Measurements from ENCODE around the gene ARHGEF11. TPM values are rescaled to one million over a fixed set of nuclear protein-coding genes. Genes with fewer than 3 reads are reported as not detected.
"Not testable (repeated sequence)": the region's sequence is repeated elsewhere in the genome, so short reads cannot be mapped to it uniquely, and the experiment has no call there.

ARHGEF11 gene
- total RNA-seq, 1 experiment from 2014 or later, result 41.1 TPM

DNA sequence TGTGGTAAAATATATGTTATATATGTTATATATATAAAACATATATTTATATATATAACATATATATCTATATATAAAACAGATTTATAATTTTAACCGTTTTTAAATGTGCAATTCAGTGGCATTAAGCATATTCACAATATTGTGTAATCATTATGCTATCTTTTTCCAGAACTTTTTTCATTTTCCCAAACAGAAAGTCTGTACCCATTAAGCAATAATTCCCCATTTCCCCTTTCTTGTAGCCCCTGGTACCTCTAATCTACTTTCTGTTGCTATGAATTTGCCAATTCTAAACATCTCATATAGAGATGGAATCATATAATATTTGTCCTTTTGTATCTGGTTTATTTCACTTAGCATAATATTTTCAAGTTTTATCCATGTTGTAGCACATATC lies 10.7 kb upstream of the ARHGEF11 start:
- WGBS (ENCODE audit: extremely low coverage, insufficient read length, low lambda C conversion rate), result no CpG with 5 or more reads among the region's 1 CpG
- Mint-ChIP-seq H3K4me1 (peaks cover 0 to under 1% of the 10 kb centered on the region in 2 experiments; a peak in 2 of 4 replicates), H3K36me3 (ENCODE audit: insufficient read depth in 1 of 3, low read depth in 3 of 3) (peaks cover 0 to 10% (median 4%) of the 10 kb centered on the region in 3 experiments; a peak in 4 of 7 replicates), H3K27ac (no peak overlapping the region), H3K27me3 (ENCODE audit: low read depth) (peaks cover 11% of the 10 kb centered on the region), H3K4me3 (no peak overlapping the region), H3K9me3 (peaks cover 10 to 11% of the 10 kb centered on the region in 2 experiments)
- Histone ChIP-seq H3K23ac (ENCODE audit: insufficient read length, low read depth, low read length) (no peak overlapping the region), H3K9me3 (ENCODE audit: control insufficient read depth, low read depth, low read length) (no peaks in the 10 kb centered on the region), H3K27ac (ENCODE audit: insufficient read length, low read depth, low read length) (no peak overlapping the region), H4K5ac (ENCODE audit: insufficient read length, low read depth, low read length) (no peak overlapping the region), H2AFZ (ENCODE audit: low read length) (no peak overlapping the region), H3K4me2 (ENCODE audit: insufficient read depth, insufficient read length, low read length) (no peak overlapping the region), H2BK5ac (ENCODE audit: insufficient read length, low read length) (no peak overlapping the region), H3K23me2 (ENCODE audit: insufficient read length, low read depth, low read length, poor library complexity, severe bottlenecking) (no peaks in the 10 kb centered on the region), H3K4ac (ENCODE audit: low read depth, low read length) (no peak overlapping the region), H2AK5ac (ENCODE audit: insufficient read length, low read length) (no peak overlapping the region), H3K79me1 (ENCODE audit: insufficient read depth, low read depth, low read length, poor library complexity, severe bottlenecking) (no peaks in the 10 kb centered on the region), H2BK20ac (ENCODE audit: low read depth, low read length, poor library complexity, severe bottlenecking) (no peak overlapping the region), H2BK12ac (ENCODE audit: insufficient read length, low read depth, low read length) (no peak overlapping the region), H3K79me2 (ENCODE audit: insufficient read depth, low read length) (no peaks in the 10 kb centered on the region), H3K56ac (ENCODE audit: insufficient read length, low read depth, low read length) (no peak overlapping the region), H3K27me3 (ENCODE audit: insufficient read depth, low read length) (no peaks in the 10 kb centered on the region), H2BK15ac (ENCODE audit: low read depth, low read length) (no peak overlapping the region), H4K20me1 (ENCODE audit: control insufficient read depth, insufficient read depth, insufficient read length) (no peaks in the 10 kb centered on the region), H3K4me1 (ENCODE audit: insufficient read depth, low read length) (no peaks in the 10 kb centered on the region), H3K14ac (ENCODE audit: insufficient read depth, low read length) (no peak overlapping the region), H3T11ph (ENCODE audit: low read length) (no peak overlapping the region), H4K91ac (ENCODE audit: insufficient read length, low read depth, low read length) (no peak overlapping the region), H3K18ac (ENCODE audit: insufficient read length, low read depth, low read length) (no peak overlapping the region), H2BK120ac (ENCODE audit: low read depth, low read length, poor library complexity, severe bottlenecking) (no peak overlapping the region), H4K8ac (replicated peaks; ENCODE audit: insufficient read length, low read depth, low read length) (no peak overlapping the region), H3K9ac (ENCODE audit: extremely low read depth, insufficient read length, low read length) (no peak overlapping the region)
- no peak for TF ChIP-seq CTCF (conservative IDR thresholded peaks at IDR 0.05)
- DNase-seq, result no peak

GRCh38 chr1:157055729-157056128 lies 10.2 kb upstream of the ARHGEF11 start:
- not testable (repeated sequence) for H3K4me2 ChIP-seq (ENCODE audit: insufficient read depth, insufficient read length, low read length); H4K91ac ChIP-seq (ENCODE audit: insufficient read length, low read depth, low read length); H4K20me1 ChIP-seq (ENCODE audit: control insufficient read depth, insufficient read depth, insufficient read length); H3K79me2 ChIP-seq (ENCODE audit: insufficient read depth, low read length); H3K27ac ChIP-seq (ENCODE audit: insufficient read length, low read depth, low read length); H3K27me3 Mint-ChIP-seq (ENCODE audit: low read depth); H3T11ph ChIP-seq (ENCODE audit: low read length); H3K27ac Mint-ChIP-seq; H3K9ac ChIP-seq (ENCODE audit: extremely low read depth, insufficient read length, low read length); H3K18ac ChIP-seq (ENCODE audit: insufficient read length, low read depth, low read length); H2AK5ac ChIP-seq (ENCODE audit: insufficient read length, low read length); H2BK12ac ChIP-seq (ENCODE audit: insufficient read length, low read depth, low read length); H4K8ac ChIP-seq (replicated peaks; ENCODE audit: insufficient read length, low read depth, low read length); H3K27me3 ChIP-seq (ENCODE audit: insufficient read depth, low read length); H3K4me1 Mint-ChIP-seq; H2BK20ac ChIP-seq (ENCODE audit: low read depth, low read length, poor library complexity, severe bottlenecking); H3K23me2 ChIP-seq (ENCODE audit: insufficient read length, low read depth, low read length, poor library complexity, severe bottlenecking); H3K14ac ChIP-seq (ENCODE audit: insufficient read depth, low read length); DNase-seq; H3K23ac ChIP-seq (ENCODE audit: insufficient read length, low read depth, low read length); H3K4me1 ChIP-seq (ENCODE audit: insufficient read depth, low read length); H3K56ac ChIP-seq (ENCODE audit: insufficient read length, low read depth, low read length); H2BK120ac ChIP-seq (ENCODE audit: low read depth, low read length, poor library complexity, severe bottlenecking); H3K9me3 ChIP-seq (ENCODE audit: control insufficient read depth, low read depth, low read length); H3K4me3 Mint-ChIP-seq; H2BK15ac ChIP-seq (ENCODE audit: low read depth, low read length); H2BK5ac ChIP-seq (ENCODE audit: insufficient read length, low read length); H4K5ac ChIP-seq (ENCODE audit: insufficient read length, low read depth, low read length); H2AFZ ChIP-seq (ENCODE audit: low read length); H3K79me1 ChIP-seq (ENCODE audit: insufficient read depth, low read depth, low read length, poor library complexity, severe bottlenecking); H3K4ac ChIP-seq (ENCODE audit: low read depth, low read length)
- WGBS (ENCODE audit: extremely low coverage, insufficient read length, low lambda C conversion rate), result no CpG with 5 or more reads among the region's 5 CpGs
- peaks cover 10 to 13% of the 10 kb centered on the region in 2 experiments for H3K9me3 Mint-ChIP-seq
- peaks cover 0 to 13% (median 6%) of the 10 kb centered on the region in 3 experiments; a peak in 4 of 7 replicates for H3K36me3 Mint-ChIP-seq (ENCODE audit: insufficient read depth in 1 of 3, low read depth in 3 of 3)

All from H9 (cell line).